Measurements from ENCODE around the gene SCGB3A2. TPM values are rescaled to one million over a fixed set of nuclear protein-coding genes. Genes with fewer than 3 reads are reported as not detected.

SCGB3A2 gene
- polyA plus RNA-seq, 1 donor (not counting 4 experiments of a cell fraction or from before 2014, with no cell fraction given), result not detected

- Histone ChIP-seq H2AFZ (ENCODE audit: control insufficient read depth, low read length) (no peak overlapping the region), H3K36me3 (ENCODE audit: control insufficient read depth in 2 of 2, extremely low read depth in 1 of 2, insufficient read depth in 2 of 2, low read length in 2 of 2) (no peaks in the 10 kb centered on the region), H4K20me1 (ENCODE audit: control insufficient read depth, extremely low read depth, insufficient read depth, low read length) (no peaks in the 10 kb centered on the region), H3K27me3 (ENCODE audit: control insufficient read depth, extremely low read depth, insufficient read depth, low read length) (no peaks in the 10 kb centered on the region), H3K27ac (ENCODE audit: control insufficient read depth, insufficient read depth, low read length) (no peak overlapping the region), H3K4me1 (ENCODE audit: control insufficient read depth, extremely low read depth, insufficient read depth, low read length) (peaks cover 12% of the 10 kb centered on the region), H3K79me2 (ENCODE audit: control insufficient read depth, insufficient read depth, low read length) (no peaks in the 10 kb centered on the region), H3K9me1 (ENCODE audit: control insufficient read depth, extremely low read depth, insufficient read depth, low read length) (no peaks in the 10 kb centered on the region), H3K9ac (ENCODE audit: control insufficient read depth, extremely low read depth, insufficient read depth, low read length) (no peak overlapping the region), H3K4me3 (ENCODE audit: control insufficient read depth in 2 of 3, extremely low read depth in 1 of 3, insufficient read depth in 2 of 3, low read depth in 1 of 3, low read length in 3 of 3) (no peak overlapping the region), H3K4me2 (ENCODE audit: control insufficient read depth, extremely low read depth, insufficient read depth, low read depth, low read length) (no peak overlapping the region), H3K9me3 (ENCODE audit: control insufficient read depth, low read depth, low read length) (no peaks in the 10 kb centered on the region)
- dilution Hi-C loops (cut with MboI; ENCODE audit: extremely low pct_ligation_motif_present, low sequenced_read_pairs), result no loop called here
- DNase-seq (ENCODE audit: low read depth, low spot score) (no peak), FAIRE-seq (no peak)
- TF ChIP-seq CTCF (optimal IDR thresholded peaks at IDR 0.05 in 1 of 3, IDR thresholded peaks at IDR 0.05 in 1 of 3, conservative IDR thresholded peaks at IDR 0.05 in 1 of 3; ENCODE audit: extremely low read depth in 1 of 3, insufficient read depth in 2 of 3, low read length in 3 of 3), result no peak
- no peak for TF ChIP-seq EZH2 (IDR thresholded peaks at IDR 0.05; ENCODE audit: low read length)
These were observed 25.6 kb downstream of the SCGB3A2 start for GRCh38 chr5:147904110-147904509.

GRCh38 chr5:147906326-147907095, 28.0 kb downstream of the SCGB3A2 start, which contains the start of gene C5orf46:
Gene C5orf46 (minus strand): TSS chr5:147906538. CDS start chr5:147906501, 37 bp downstream.
- Histone ChIP-seq H3K4me1 (ENCODE audit: control insufficient read depth, extremely low read depth, insufficient read depth, low read length) (peaks cover 9% of the 10 kb centered on the region), H3K36me3 (ENCODE audit: control insufficient read depth in 2 of 2, extremely low read depth in 1 of 2, insufficient read depth in 2 of 2, low read length in 2 of 2) (no peaks in the 10 kb centered on the region), H3K9ac (ENCODE audit: control insufficient read depth, extremely low read depth, insufficient read depth, low read length) (no peak within 1 kb of the TSS), H3K27ac (ENCODE audit: control insufficient read depth, insufficient read depth, low read length) (peak within 1 kb of the TSS; percentile 11), H3K27me3 (ENCODE audit: control insufficient read depth, extremely low read depth, insufficient read depth, low read length) (no peaks in the 10 kb centered on the region), H3K4me2 (ENCODE audit: control insufficient read depth, extremely low read depth, insufficient read depth, low read depth, low read length) (peak within 1 kb of the TSS; percentile 7), H3K9me3 (ENCODE audit: control insufficient read depth, low read depth, low read length) (no peaks in the 10 kb centered on the region), H2AFZ (ENCODE audit: control insufficient read depth, low read length) (peak within 1 kb of the TSS; percentile 67), H3K79me2 (ENCODE audit: control insufficient read depth, insufficient read depth, low read length) (no peaks in the 10 kb centered on the region), H3K4me3 (ENCODE audit: control insufficient read depth in 2 of 3, extremely low read depth in 1 of 3, insufficient read depth in 2 of 3, low read depth in 1 of 3, low read length in 3 of 3) (no peak within 1 kb of the TSS), H4K20me1 (ENCODE audit: control insufficient read depth, extremely low read depth, insufficient read depth, low read length) (no peaks in the 10 kb centered on the region), H3K9me1 (ENCODE audit: control insufficient read depth, extremely low read depth, insufficient read depth, low read length) (no peaks in the 10 kb centered on the region)
- dilution Hi-C loops (cut with MboI; ENCODE audit: extremely low pct_ligation_motif_present, low sequenced_read_pairs), result no loop called here
- peak; percentile 96 for FAIRE-seq
- TF ChIP-seq EZH2 (IDR thresholded peaks at IDR 0.05; ENCODE audit: low read length) (no peak), CTCF (optimal IDR thresholded peaks at IDR 0.05 in 1 of 3, IDR thresholded peaks at IDR 0.05 in 1 of 3, conservative IDR thresholded peaks at IDR 0.05 in 1 of 3; ENCODE audit: extremely low read depth in 1 of 3, insufficient read depth in 2 of 3, low read length in 3 of 3) (no peak)
- no peak for DNase-seq (ENCODE audit: low read depth, low spot score)
